HG03565 (cell line): ENCODE data around the gene ENAH.

ENCODE experiments used
- ATAC-seq: cut with Tn5 transposase; IDR thresholded peaks from one replicate; pipeline ENCODE4 v1.9.1; 2021; ENCODE audit warnings: mild to moderate bottlenecking, moderate library complexity; ENCODE audit not compliant: unreplicated experiment

ENAH gene

DNA sequence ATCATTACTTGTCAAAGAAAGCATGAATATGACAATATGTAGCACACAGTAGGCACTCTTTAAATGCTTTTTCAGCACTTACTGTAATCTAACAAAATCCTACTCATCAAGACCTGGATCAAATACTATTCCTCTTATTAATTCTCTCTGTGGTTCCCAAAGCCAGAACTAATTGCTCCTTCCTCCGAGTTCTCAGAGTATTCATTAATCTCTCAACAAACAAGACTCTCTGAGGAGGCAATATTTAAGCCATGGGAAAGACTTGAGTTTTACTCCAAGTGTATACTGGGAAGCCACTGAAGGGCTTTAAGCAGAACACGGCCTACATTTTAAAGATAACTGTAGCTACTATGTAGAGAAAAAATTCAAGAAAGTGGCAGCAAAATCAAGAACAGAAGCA is 79.7 kb downstream of the ENAH start:
- no peak for ATAC-seq

DNA sequence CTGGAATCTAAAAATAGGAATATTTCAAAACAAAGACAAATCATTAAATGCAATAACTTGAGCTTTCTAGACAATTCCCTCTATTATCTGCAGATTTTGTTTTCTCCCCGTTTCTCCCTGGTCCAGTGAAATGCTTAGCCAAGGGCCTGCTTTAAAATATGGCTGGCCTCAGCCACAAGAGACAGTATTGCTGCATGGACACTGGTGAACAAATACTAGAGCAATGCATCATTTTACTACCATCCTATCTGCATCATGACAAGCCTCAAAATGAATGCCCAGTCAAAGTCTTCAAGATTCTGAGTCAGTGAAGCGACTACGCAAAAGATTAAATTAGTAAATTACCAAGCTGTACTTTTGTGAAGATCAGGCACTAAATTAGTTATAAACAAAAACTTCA is 80.5 kb downstream of the ENAH start:
- ATAC-seq = no peak

DNA sequence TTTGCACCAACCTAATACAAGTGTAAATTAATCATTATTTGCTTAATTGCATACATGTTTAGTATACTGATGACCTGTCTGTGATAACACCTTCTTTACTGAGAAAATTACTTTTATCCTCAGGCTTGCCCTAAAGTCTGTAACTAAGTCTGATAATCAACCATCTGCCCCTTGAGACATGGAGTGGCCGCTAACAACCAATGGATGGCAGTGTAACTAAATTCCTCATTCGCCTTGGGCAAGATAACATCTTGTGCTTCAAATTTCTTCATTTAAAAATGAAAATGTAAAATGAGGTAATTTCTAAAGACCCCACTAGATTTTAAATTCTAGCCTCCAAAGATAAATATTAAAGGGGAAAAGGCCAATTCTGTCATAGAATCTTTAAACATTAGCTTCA is 85.1 kb downstream of the ENAH start:
- no peak for ATAC-seq

DNA sequence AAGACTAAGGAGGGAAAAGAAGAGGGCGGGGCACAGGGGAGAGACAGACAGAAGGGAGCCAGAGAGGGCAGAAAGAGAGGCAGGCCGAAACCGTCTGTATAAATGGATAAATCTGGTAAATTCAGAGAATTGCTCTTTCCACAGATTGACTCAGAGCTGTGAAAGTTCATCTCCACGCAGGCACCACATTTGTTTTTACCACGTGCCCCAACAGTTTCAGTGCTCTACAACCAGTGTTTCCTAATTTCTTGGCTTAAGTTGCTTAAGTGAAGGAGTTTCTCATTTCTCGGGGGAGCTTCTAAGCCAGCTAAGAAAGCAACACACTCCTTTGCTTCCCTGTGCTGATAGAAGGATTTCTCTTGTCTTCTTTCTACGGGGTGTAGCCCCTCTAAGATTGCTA is 87.1 kb downstream of the ENAH start:
- no peak for ATAC-seq

DNA sequence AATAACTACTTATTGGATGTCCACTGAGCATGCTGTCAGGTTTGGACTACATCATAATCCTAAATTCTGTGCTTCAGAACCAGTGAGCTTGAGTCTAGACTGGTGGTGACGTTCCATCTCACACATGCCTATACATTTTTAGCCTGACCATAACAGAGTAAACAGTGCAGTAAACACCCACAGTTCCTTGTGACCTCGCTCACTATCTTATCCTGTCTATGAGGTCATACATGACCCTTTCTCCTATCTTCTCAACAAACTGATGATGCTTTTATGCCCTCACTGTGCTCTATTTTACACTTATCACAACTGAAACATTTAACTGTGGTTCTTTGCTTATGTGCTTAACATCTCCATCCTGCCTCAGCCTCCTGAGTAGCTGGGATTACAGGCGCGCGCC is 91.2 kb downstream of the ENAH start:
- ATAC-seq = no peak

DNA sequence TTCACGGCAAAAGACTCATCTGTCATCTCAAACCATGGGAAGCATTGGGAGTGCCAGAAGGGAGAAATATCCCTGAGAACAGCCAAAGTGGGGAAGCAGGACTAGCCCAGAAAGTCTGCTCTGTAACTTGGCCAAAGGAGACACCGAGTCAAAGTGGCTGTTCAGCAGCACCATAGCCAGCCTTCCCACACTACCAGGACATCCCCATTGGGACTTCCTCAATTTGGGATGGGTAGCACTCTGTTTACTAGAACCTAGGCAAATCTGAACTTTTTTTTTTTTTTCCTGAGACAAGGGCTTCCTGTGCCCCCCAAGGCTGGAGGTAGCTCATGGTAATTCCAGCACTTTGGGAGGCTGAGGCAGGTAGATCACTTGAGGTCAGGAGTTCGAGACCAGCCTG is 93.0 kb downstream of the ENAH start:
- ATAC-seq = no peak

DNA sequence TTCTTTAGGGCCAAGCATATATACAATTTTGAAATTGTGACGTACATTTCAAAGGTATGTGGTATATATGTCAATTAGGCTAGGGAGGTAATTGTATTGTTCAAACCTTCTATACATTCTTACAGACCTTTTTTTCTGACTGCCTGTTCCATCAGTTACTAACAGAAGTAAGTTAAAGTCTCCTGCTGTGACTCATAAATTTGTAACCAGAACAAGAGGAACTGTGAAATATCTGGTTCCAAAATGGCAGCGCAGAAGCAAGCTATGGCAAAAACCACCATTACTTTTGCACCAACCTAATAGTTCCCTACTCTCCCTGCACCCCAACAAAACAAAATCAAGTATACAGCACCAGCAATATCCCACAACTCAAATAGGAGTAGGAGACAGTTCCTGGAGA is 93.6 kb downstream of the ENAH start:
- ATAC-seq = no peak

DNA sequence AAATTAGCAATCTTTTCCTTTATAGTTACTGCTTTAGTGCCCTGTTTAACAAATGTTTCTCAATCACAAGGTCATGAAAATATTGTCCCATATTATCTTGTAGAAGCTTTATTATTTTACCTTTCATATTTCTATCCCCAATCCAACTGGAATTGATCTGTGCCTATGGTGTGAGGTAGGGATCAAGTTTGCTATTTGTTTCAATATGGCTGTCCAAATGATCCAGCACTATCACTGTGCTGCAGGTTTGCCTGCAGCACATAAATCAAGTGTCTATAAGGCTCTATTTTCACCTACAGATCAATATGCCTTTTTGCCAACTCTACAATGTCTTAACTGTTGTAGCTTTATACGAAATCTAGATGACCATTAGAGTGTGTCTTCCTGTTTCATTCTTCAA is 96.2 kb downstream of the ENAH start:
- no peak for ATAC-seq

DNA sequence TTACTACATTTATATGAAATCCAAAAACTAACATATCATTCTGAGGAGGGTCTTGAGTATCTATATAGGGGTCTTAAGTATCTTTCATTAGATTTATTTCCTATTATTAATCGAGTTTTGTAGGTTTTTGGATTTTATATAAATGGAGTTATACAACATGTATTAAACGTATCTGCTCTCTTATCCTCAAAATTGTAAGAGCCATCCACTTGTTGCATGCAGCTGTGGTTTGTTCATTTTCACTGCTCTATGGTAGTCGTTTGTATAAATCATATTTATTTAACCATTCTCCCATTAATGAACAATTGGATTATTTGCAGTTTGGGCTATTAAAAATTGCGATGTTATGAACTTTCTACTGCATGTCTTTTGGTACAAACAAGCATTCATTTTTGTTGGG is 97.1 kb downstream of the ENAH start:
- no peak for ATAC-seq

DNA sequence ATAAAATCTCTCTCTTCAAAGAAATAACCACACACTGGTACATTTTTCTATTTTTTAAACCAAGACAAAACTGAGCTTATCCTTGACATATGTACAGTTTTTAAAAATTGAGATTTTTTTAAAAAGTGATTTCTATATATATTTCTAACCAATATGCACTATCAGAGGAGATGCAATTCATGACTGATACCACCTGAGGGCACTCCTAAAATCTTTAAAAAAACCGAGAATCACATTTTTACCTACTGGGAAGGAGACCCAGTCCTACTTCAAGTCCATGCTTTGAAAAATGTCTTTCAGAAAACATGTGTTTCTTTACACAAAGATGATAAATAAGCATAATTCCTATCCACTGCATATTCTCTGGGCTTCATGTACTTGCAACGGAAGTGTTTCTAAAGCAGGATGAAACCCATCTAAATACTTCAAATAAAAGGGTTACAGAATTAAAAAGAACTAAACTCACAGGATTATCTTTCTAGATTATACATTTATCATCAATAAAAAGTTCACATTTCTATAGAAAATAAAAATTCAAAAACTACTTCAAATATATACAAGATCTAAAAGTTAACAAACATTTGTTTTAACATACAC is 98.6 kb downstream of the ENAH start:
- no peak for ATAC-seq

DNA sequence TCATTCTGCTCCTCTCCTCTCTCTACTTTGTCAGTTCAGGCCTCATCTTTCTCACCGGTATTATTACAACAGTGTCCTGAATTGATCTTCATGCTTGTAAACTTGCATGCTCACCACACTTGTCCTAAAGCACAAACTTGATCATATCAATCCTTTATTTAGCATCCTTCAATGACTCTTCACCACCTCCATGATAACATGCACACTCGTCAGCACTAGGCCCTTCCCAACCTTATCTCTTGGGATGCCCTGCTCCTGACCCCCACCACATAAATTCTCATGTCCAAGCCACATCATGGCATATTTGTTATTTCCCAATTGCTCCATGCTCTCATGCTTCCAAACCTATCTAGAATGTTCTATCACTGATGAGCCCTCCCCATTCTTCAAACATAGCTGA is 103.1 kb downstream of the ENAH start:
- ATAC-seq = no peak

DNA sequence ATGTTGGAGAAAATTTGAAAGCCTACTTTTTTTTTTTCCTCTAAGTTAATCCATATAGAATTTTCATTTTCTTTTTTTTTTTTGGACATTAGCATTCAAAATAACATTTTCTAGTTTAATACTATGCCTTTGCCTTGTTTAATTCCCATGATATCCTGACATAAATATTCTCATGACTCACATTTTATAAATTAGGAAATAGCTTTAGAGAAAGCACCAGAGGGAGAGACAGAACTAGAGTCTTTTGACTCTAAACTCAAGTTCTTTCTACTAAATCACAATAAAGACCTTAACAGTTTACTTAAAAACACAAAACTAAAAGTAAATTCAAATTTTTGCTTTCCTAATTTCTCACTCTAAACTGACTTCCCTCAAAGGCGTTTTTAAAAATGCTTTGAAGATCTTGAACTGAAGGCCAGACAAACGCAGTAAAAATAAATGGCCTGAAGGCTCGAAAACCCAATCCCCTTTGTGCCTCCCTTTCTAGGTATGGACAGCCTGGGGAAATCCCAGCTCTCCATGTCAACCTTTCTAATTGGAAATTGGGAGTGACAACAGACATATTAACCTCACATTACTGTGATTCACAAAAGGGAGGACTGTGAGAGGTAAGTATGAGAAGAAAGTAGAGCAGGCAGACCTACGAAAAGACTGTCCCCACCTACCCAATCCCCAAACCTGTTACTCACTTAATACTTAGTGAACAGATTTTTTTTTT is 104.6 kb downstream of the ENAH start:
- ATAC-seq = no peak

DNA sequence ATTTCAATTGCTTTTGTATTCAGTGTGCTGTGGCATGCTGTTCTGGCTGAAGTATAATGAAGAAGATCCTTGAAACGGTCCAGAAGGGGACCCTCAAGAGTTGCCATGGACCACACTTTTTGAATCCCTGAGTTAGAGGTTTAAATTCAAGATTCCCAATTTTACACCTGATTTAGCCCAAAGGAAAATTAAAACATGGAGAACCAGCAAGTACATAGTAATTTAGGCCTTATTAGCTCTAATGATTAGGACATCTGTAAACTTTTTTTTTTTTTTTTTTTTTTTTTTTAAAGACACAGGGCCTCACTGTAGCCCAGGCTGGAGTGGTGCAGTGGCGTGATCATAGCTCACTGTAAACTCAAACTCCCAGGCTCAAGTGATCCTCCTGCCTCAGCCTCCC is 107.3 kb downstream of the ENAH start:
- no peak for ATAC-seq

DNA sequence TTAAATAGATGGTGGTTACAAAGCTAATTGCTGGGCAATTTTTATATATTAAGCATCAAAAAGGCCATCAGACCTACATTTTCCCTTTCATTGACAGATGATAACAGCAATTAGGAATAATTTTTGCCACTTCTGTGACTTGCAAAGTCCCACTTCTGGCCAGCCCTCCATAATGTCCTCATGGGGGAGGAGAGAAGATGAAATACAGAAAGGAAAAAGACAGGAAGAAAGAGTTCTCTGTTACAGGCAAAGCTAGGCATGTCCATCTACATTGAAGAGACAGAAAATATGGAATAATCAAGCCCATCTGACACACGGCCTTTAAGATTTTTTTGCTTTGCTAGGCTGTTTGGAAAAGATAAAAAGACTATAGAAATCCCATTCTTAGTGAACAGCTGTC is 108.0 kb downstream of the ENAH start:
- ATAC-seq = no peak

DNA sequence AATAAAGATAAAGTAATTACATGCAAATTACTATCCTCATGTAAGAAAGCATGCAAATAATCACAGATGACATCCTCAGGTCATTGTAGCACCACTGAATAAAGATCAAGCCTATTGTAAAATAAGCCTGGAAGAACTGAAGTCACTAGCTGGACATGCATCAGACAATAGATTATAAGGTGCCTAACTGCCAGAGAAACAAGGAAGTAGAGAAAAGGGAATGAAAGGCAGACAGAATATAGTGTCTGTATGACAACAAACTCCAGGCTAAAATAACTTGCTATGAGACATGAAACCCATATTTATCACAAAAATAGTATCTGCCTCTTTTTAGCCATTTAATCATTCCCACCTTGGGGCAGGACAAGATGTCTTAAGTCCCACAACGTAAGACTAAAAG is 108.7 kb downstream of the ENAH start:
- no peak for ATAC-seq

DNA sequence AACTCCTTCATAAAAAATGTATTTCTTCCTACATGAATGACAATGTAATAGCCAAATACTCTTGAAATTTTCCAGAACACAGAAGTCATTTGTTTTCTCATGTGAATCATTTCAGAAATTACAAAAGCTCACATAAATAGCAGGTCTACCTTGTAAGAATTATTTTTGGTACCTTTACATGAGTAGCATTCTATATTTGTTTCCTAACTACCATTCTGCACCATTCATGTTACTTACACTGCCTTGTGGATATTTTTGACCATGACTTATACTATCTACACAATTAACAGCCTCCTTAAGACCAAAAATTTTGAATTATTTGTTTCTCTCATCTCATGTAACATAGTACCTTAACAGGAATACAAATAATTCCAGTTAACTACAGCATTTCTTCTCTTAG is 109.6 kb downstream of the ENAH start:
- no peak for ATAC-seq

DNA sequence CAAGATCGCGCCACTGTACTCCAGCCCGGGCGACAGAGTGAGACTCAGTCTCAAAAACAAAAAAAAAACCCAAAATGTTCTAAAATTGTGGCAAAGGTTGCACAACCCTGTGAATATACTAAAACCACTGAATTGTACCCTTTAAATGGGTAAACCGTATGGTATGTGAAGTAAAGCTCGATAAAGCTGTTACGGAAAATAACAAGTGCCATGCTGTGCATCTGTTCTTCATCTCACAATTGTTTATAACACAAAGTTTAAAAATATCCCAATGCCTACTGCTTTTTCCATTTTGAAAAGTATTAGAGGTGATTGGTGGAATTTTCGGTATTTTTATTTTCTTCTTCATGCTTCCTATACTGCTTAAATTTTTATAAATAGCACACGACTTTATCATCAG is 111.5 kb downstream of the ENAH start:
- ATAC-seq = no peak

DNA sequence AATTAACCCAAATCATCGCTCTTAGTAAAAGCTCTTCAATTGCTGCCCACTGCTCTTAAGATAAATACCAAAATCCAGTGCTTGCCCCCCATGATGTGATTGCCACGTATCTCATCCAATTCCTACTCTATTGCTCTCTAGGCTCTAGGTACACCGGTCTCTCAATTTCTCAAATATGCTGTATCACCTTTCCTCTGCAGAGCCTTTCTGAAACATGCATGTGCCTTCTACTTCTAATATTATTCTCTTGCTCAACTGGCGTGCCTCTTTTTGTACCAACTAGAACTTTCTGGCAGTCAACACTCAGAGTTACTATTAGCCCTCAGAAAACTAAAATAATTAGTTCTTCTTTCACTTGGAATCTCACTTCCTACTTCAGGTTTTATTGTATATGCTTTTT is 113.3 kb downstream of the ENAH start:
- ATAC-seq = no peak

DNA sequence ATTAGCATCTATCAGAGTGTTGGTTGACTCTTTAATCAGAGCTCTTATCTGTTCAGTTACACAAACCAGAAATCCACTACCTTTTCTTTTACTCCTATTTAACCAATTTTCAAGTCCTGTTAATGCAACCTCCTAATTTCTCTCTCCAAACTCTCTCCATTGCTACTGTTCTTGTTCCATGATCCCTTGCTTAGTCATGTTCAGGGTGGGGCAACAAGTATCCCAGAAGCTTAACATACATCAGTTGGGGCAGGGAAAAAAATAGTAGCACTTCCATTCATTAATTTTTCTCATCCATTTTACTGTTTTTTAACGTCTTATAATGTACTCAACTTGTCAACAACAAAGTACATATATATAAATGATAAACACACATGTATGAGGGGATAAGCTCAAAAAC is 113.9 kb downstream of the ENAH start:
- no peak for ATAC-seq

DNA sequence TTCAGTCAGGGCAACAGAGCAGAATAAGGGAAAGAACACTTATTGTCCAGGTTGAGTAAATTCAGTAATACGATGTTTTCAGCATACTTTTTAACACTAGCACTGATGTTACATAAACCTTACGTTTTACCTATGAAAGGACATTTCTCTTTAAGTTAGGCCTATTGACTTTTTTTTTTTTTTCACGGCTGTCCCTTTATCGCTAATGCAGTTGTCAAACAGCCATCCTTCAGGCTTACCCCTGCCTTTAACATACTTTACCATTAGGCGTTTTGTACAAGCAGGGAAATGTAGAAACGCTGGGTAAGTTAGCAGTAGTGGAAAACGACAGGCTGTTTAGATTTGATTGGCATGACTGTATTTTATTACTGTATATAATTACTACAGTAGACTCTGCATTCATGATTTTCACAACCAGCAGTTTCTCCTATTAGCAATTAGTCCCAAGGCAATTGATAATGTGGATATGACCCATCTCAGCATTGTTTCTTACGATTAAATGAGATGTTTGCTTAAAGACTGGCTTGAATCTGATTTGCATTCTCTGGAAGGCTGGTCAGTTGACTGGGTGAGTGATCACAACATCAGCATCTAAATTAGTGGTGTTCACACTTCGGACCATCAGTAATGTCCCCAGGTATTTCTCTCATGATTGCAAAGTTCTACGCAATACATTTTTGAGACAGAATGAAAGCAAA is 115.2 kb downstream of the ENAH start:
- ATAC-seq = no peak

DNA sequence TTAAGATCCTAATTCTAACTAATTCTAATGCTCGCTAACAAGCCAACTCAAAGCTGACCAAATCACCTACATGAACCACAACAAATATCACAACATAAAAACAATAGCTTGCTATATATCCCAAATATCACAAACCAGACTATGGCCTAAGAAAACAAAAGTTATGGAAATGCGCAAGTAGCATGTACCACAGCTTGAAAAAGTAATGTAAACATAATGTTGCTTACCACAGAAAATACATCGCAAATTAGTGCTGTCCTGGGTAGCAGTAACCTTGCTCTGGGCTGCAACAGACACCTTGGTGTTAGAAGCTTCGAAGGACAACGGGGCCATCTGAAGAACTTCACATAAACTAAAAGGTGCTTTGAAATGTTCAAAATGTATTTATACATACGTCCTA is 117.6 kb downstream of the ENAH start:
- ATAC-seq = no peak

DNA sequence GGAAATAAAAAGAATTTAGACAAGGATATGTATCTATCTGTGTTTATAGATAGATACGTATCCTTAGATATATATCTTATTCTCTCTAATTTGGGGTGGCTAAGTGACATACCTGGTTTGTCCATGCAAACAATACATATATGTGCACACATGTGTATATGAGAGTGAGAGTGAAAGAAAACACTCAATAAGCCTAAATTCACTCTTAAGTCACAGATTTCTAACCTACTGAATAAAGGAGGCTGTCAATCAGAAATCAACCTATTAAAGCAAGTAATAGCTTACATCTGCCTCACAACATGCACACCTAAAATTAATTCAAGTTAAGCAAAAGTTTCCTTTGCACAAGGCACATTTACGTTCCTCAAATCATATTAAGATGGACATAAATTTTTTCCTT is 118.2 kb downstream of the ENAH start:
- ATAC-seq = no peak

DNA sequence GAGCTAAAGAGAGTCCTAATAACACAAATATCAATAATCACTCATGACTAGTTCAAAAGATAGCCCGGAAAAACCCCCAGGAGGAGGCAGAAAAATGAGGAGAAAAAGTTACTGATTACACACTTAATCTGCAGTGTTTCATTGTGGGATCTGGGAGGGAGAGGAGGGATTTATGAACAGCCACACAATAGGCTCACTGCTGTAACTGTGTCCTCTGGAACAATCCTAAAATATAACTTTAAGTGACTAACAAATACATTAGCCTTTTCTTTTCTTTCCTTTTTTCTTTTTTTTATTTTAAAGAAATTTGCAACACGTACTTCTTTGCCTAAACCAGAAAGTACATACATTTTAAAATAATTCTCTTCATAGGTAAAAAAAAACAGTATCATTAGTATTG is 118.8 kb downstream of the ENAH start:
- ATAC-seq = no peak
